B cell (primary cell): Measurements from ENCODE around the gene LMO1. TPM values are rescaled to one million over a fixed set of nuclear protein-coding genes. Genes with fewer than 3 reads are reported as not detected.

ENCODE experiments used
- ATAC-seq: fragments of 200-7000 bp; cut with Tn5 transposase; one replicate; pipeline ENCODE4 v1.10.0; 2021; ENCODE audit warnings: low read depth, mild to moderate bottlenecking, moderate number of reproducible peaks, moderate library complexity
- CTCF ChIA-PET: fragments of 350-600 bp; sonication (Branson Sonifier 250); formaldehyde crosslinking; loops from one replicate; lab custom pipeline; 2021; ENCODE audit warnings: antibody characterized with exemption, inconsistent platforms; lab: Charles Lee
- POLR2A ChIA-PET: fragments of 350-600 bp; sonication (Branson Sonifier 250); formaldehyde crosslinking; loops from one replicate; lab custom pipeline; 2021; ENCODE audit warnings: antibody characterized with exemption; lab: Charles Lee
- DNase-seq: peaks from one replicate; pipeline ENCODE4 v3.0.0; 2013
- H2AFZ ChIP-seq: 2 replicates; pipeline ENCODE4 v1.6.1; 2012; ENCODE audit warnings: mild to moderate bottlenecking, low read depth, low read length; ENCODE audit not compliant: insufficient read depth, poor library complexity, severe bottlenecking
- H3K27ac ChIP-seq, 2 donors: 1 replicate in 1 of 2; 2 replicates in 1 of 2; pipeline ENCODE4 v1.5.1; 2012 to 2013; ENCODE audit warnings: low read length in 2 of 2, mild to moderate bottlenecking in 2 of 2, moderate library complexity in 1 of 2
- H3K27me3 ChIP-seq, 4 experiments: fragments of 200-600 bp in 1 of 4; sonication (generic) in 1 of 4; replicated peaks in 1 of 4; 1 replicate in 2 of 4; 2 replicates in 2 of 4; pipeline versions ENCODE4 v1.6.1 to v1.7.0; 2013 to 2016; ENCODE audit warnings: low read length in 3 of 4, mild to moderate bottlenecking in 2 of 4, mixed read lengths in 1 of 4, moderate library complexity in 1 of 4; ENCODE audit not compliant: insufficient read depth in 4 of 4, control insufficient read depth in 3 of 4; ENCODE audit errors: control extremely low read depth in 1 of 4
- H3K36me3 ChIP-seq, 2 experiments: replicated peaks in 1 of 2; 1 replicate in 1 of 2; 2 replicates in 1 of 2; pipeline versions ENCODE4 v1.6.1 to v1.7.1; 2013; ENCODE audit warnings: low read length in 1 of 2; ENCODE audit not compliant: insufficient read depth in 2 of 2, control insufficient read depth in 1 of 2; ENCODE audit errors: control extremely low read depth in 1 of 2, extremely low read depth in 1 of 2
- H3K4me1 ChIP-seq, 2 donors: fragments of 200-600 bp in 1 of 2; sonication (generic) in 1 of 2; 1 replicate in 1 of 2; 2 replicates in 1 of 2; pipeline versions ENCODE4 v1.5.1 to v1.6.1; 2013 to 2017; ENCODE audit warnings: low read length in 2 of 2; ENCODE audit not compliant: control insufficient read depth in 2 of 2, insufficient read depth in 2 of 2
- H3K4me2 ChIP-seq: replicated peaks from 2 replicates; pipeline ENCODE3; 2012; ENCODE audit warnings: mild to moderate bottlenecking, low read depth, low read length; ENCODE audit not compliant: poor library complexity, severe bottlenecking
- H3K4me3 ChIP-seq, 5 experiments: fragments of 200-600 bp in 1 of 5; sonication (generic) in 1 of 5; 1 replicate in 3 of 5; 2 replicates in 2 of 5; pipeline versions ENCODE4 v1.5.1 to v1.7.0; 2011 to 2016; ENCODE audit warnings: low read length in 4 of 5, mild to moderate bottlenecking in 4 of 5, low read depth in 2 of 5, control low read depth in 1 of 5, moderate library complexity in 1 of 5; ENCODE audit not compliant: insufficient read depth in 1 of 5; ENCODE audit errors: control extremely low read depth in 1 of 5, extremely low read depth in 1 of 5
- H3K79me2 ChIP-seq: fragments of 200-600 bp; sonication (generic); one replicate; pipeline ENCODE4 v1.6.0; 2016; ENCODE audit warnings: low read length; ENCODE audit not compliant: control insufficient read depth, insufficient read depth
- H3K9ac ChIP-seq: fragments of 200-600 bp; sonication (generic); 2 replicates; pipeline ENCODE4 v1.6.1; 2017; ENCODE audit warnings: mild to moderate bottlenecking, low read length, moderate library complexity
- H3K9me3 ChIP-seq, 3 donors: one replicate each; pipeline versions ENCODE4 v1.6.1 to v1.7.1; 2013; ENCODE audit warnings: low read length in 2 of 3; ENCODE audit not compliant: control insufficient read depth in 2 of 3, insufficient read depth in 1 of 3; ENCODE audit errors: control extremely low read depth in 1 of 3
- H4K20me1 ChIP-seq: 2 replicates; pipeline ENCODE4 v1.6.0; 2012; ENCODE audit warnings: mild to moderate bottlenecking, low read length; ENCODE audit not compliant: insufficient read depth, control insufficient read depth, poor library complexity, severe bottlenecking
- H3K27ac Mint-ChIP-seq: one replicate; pipeline ENCODE4 v1.8.0; 2021; ENCODE audit warnings: mixed read lengths
- H3K27me3 Mint-ChIP-seq: one replicate; pipeline ENCODE4 v1.8.0; 2021; ENCODE audit warnings: mixed read lengths
- H3K4me1 Mint-ChIP-seq: one replicate; pipeline ENCODE4 v1.8.0; 2021; ENCODE audit warnings: mixed read lengths
- H3K4me3 Mint-ChIP-seq: one replicate; pipeline ENCODE4 v1.8.0; 2021; ENCODE audit warnings: mixed read lengths
- H3K9me3 Mint-ChIP-seq: one replicate; pipeline ENCODE4 v1.8.0; 2022; ENCODE audit warnings: mixed read lengths; ENCODE audit not compliant: insufficient read depth
- CTCF ChIP-seq: fragments of 200-600 bp; IDR thresholded peaks from one replicate; pipeline ENCODE4 v1.8.0; 2022; ENCODE audit warnings: antibody characterized with exemption, mild to moderate bottlenecking
- EZH2 ChIP-seq: IDR thresholded peaks from 2 replicates; pipeline ENCODE4 v1.6.1; 2012; ENCODE audit warnings: borderline replicate concordance, low read depth, mild to moderate bottlenecking, moderate library complexity, low read length; ENCODE audit not compliant: insufficient read depth, poor library complexity, severe bottlenecking
- WGBS: methylation state at CpG from one replicate; pipeline ENCODE4 v1.1.5; 2013; ENCODE audit warnings: missing lambda C conversion rate; ENCODE audit not compliant: insufficient coverage; 5-methylcytosine and 5-hydroxymethylcytosine counted together
- intact Hi-C: fragments of 100-400 bp; cut with micrococcal nuclease; formaldehyde crosslinking; loops from one replicate; pipeline ENCODE4 v1.10.0; 2022
- polyA plus RNA-seq: library from polyadenylated mRNA; depleted of rRNA; stranded (reverse); fragments of >200 nt; gene quantifications from 2 replicates; pipeline ENCODE4 v1.2.3, GENCODE V29; 2012
- total RNA-seq, 2 donors: library from RNA; stranded (reverse); fragments of 120-200 nt in 1 of 2; gene quantifications; 1 replicate in 1 of 2; 2 replicates in 1 of 2; pipeline versions ENCODE4 v1.2.3 to v1.2.4, GENCODE V29; 2013 to 2022

The LMO1 gene
- total and polyA plus RNA-seq, 2 donors (not counting 1 experiment from before 2014, with no cell fraction given), result 0.22 TPM; not detected in 1

- Mint-ChIP-seq H3K27me3 (peaks cover 10% of the 10 kb centered on the region), H3K4me1 (no peaks in the 10 kb centered on the region), H3K4me3 (no peak overlapping the region), H3K27ac (no peak overlapping the region), H3K9me3 (no peaks in the 10 kb centered on the region)
- intact Hi-C loops, result no loop called here
- DNase-seq (no peak), ATAC-seq (no peak)
- H3K9ac ChIP-seq, result no peak overlapping the region
- H4K20me1 ChIP-seq, result no peaks in the 10 kb centered on the region
- ChIA-PET CTCF (no interaction called here), POLR2A (no interaction called here)
- H2AFZ ChIP-seq, result no peak overlapping the region
- H3K36me3 ChIP-seq, result no peaks in the 10 kb centered on the region
- no peak overlapping the region for H3K4me2 ChIP-seq
- 100% methylated on average over 2 of the region's 4 CpGs for WGBS
- H3K4me1 ChIP-seq, result no peaks in the 10 kb centered on the region
- no peak for TF ChIP-seq CTCF
- no peak for TF ChIP-seq EZH2
- H3K4me3 ChIP-seq, result no peak overlapping the region
- H3K27ac ChIP-seq, result no peak overlapping the region
- H3K79me2 ChIP-seq, result no peaks in the 10 kb centered on the region
- H3K9me3 ChIP-seq, result no peaks in the 10 kb centered on the region
- H3K27me3 ChIP-seq, result peaks cover 0 to 8% (median 3%) of the 10 kb centered on the region in 4 experiments
These were observed 22.1 kb upstream of the LMO1 start for GRCh38 chr11:8285796-8286195.

- peaks cover 16% of the 10 kb centered on the region for H3K27me3 Mint-ChIP-seq
- H3K9me3 Mint-ChIP-seq, result no peaks in the 10 kb centered on the region
- ChIA-PET CTCF (no interaction called here), POLR2A (no interaction called here)
- no peak overlapping the region for H3K4me3 ChIP-seq
- no peak overlapping the region for H2AFZ ChIP-seq
- no peak overlapping the region for H3K27ac Mint-ChIP-seq
- H3K9me3 ChIP-seq, result no peaks in the 10 kb centered on the region
- no peak overlapping the region for H3K9ac ChIP-seq
- intact Hi-C loops, result no loop called here
- peaks cover 0 to 8% (median 3%) of the 10 kb centered on the region in 4 experiments for H3K27me3 ChIP-seq
- no peaks in the 10 kb centered on the region for H4K20me1 ChIP-seq
- no peaks in the 10 kb centered on the region for H3K4me1 Mint-ChIP-seq
- TF ChIP-seq EZH2 (no peak), CTCF (no peak)
- H3K79me2 ChIP-seq, result no peaks in the 10 kb centered on the region
- no peak overlapping the region for H3K27ac ChIP-seq
- H3K4me3 Mint-ChIP-seq, result no peak overlapping the region
- DNase-seq (no peak), ATAC-seq (no peak)
- 100% methylated on average over 1 of the region's 3 CpGs for WGBS
- no peak overlapping the region for H3K4me2 ChIP-seq
- no peaks in the 10 kb centered on the region for H3K4me1 ChIP-seq
- H3K36me3 ChIP-seq, result no peaks in the 10 kb centered on the region
These were observed 21.6 kb upstream of the LMO1 start for GRCh38 chr11:8285228-8285627.
